Neural cell (in vitro differentiated cells): ENCODE data around the gene TMEM61. TPM values are rescaled to one million over a fixed set of nuclear protein-coding genes. Genes with fewer than 3 reads are reported as not detected.

Experiments used
- H2AFZ ChIP-seq: fragments of 200-600, 300-800 bp; sonication (generic), shearing (Covaris generic); 2 replicates; pipeline ENCODE4 v1.6.0; 2014; ENCODE audit warnings: low read depth, mild to moderate bottlenecking, antibody characterized with exemption, low read length, moderate library complexity
- H3F3A ChIP-seq: fragments of 200-600 bp; shearing (Covaris generic); 2 replicates; pipeline ENCODE4 v1.6.1; 2016; ENCODE audit warnings: mild to moderate bottlenecking, moderate library complexity, mixed read lengths, antibody characterized with exemption, low read length; ENCODE audit not compliant: insufficient read depth, poor library complexity, severe bottlenecking
- H3K27ac ChIP-seq: fragments of 200-600, 300-800 bp; sonication (generic), shearing (Covaris generic); 2 replicates; pipeline ENCODE4 v1.5.1; 2014; ENCODE audit warnings: mild to moderate bottlenecking, low read length, moderate library complexity
- H3K27me3 ChIP-seq: fragments of 300-800, 200-600 bp; sonication (generic), shearing (Covaris generic); 2 replicates; pipeline ENCODE4 v1.6.0; 2014; ENCODE audit warnings: mild to moderate bottlenecking, low read depth, low read length, moderate library complexity; ENCODE audit not compliant: insufficient read depth
- H3K36me3 ChIP-seq: fragments of 300-800, 200-600 bp; sonication (generic), shearing (Covaris generic); 2 replicates; pipeline ENCODE4 v1.5.1; 2014; ENCODE audit warnings: mild to moderate bottlenecking, antibody characterized with exemption, low read length, moderate library complexity; ENCODE audit not compliant: insufficient read depth
- H3K4me2 ChIP-seq: fragments of 300-800, 200-600 bp; sonication (generic), shearing (Covaris generic); 2 replicates; pipeline ENCODE4 v1.6.0; 2014; ENCODE audit warnings: mild to moderate bottlenecking, low read length
- H3K4me3 ChIP-seq: fragments of 300-800, 200-600 bp; sonication (generic), shearing (Covaris generic); 2 replicates; pipeline ENCODE4 v1.5.1; 2014; ENCODE audit warnings: mild to moderate bottlenecking, low read length, moderate library complexity
- H3K79me2 ChIP-seq: fragments of 200-600 bp; shearing (Covaris generic); replicated peaks from 2 replicates; pipeline ENCODE4 v1.6.0; 2014; ENCODE audit warnings: mild to moderate bottlenecking, low read length, moderate library complexity; ENCODE audit not compliant: insufficient read depth
- H3K9ac ChIP-seq: fragments of 300-800, 200-600 bp; sonication (generic), shearing (Covaris generic); 2 replicates; pipeline ENCODE4 v1.6.1; 2016; ENCODE audit warnings: mild to moderate bottlenecking, low read length, mixed read lengths
- H3K9me2 ChIP-seq: fragments of 200-600 bp; shearing (Covaris generic); 2 replicates; pipeline ENCODE4 v1.6.1; 2016; ENCODE audit warnings: mild to moderate bottlenecking, low read length, mixed read lengths; ENCODE audit not compliant: insufficient read depth
- H3K9me3 ChIP-seq: fragments of 200-600, 300-800 bp; sonication (generic), shearing (Covaris generic); 2 replicates; pipeline ENCODE4 v1.6.1; 2016; ENCODE audit warnings: mild to moderate bottlenecking, mixed run types, low read length, moderate library complexity, mixed read lengths
- H4K20me1 ChIP-seq: fragments of 200-600 bp; shearing (Covaris generic); 2 replicates; pipeline ENCODE4 v1.6.1; 2016; ENCODE audit warnings: mild to moderate bottlenecking, mixed run types; ENCODE audit not compliant: insufficient read depth
- CTCF ChIP-seq: fragments of 450-650 bp; IDR thresholded peaks from 2 replicates; pipeline ENCODE4 v1.5.1; 2014; ENCODE audit warnings: antibody characterized with exemption, mild to moderate bottlenecking, moderate library complexity; ENCODE audit not compliant: poor library complexity, severe bottlenecking
- EP300 ChIP-seq: fragments of 450-650 bp; conservative IDR thresholded peaks from 2 replicates; pipeline ENCODE4 v1.6.1; 2014; ENCODE audit warnings: antibody characterized with exemption, mild to moderate bottlenecking, moderate library complexity; ENCODE audit not compliant: poor library complexity, severe bottlenecking
- EZH2 ChIP-seq: fragments of 200-600, 300-800 bp; shearing (Covaris generic), sonication (generic); IDR thresholded peaks from 2 replicates; pipeline ENCODE4 v1.6.1; 2014; ENCODE audit warnings: antibody characterized with exemption, low read length, borderline replicate concordance, mild to moderate bottlenecking; ENCODE audit not compliant: insufficient read depth, poor library complexity, severe bottlenecking
- MXI1 ChIP-seq: fragments of 450-650 bp; conservative IDR thresholded peaks from 2 replicates; pipeline ENCODE4 v1.6.1; 2014; ENCODE audit warnings: antibody characterized with exemption, mild to moderate bottlenecking; ENCODE audit not compliant: poor library complexity, severe bottlenecking
- POLR2AphosphoS5 ChIP-seq: IDR thresholded peaks from 2 replicates; pipeline ENCODE4 v1.6.1; 2012
- RAD21 ChIP-seq: fragments of 450-650 bp; conservative IDR thresholded peaks from 2 replicates; pipeline ENCODE4 v1.6.1; 2014; ENCODE audit warnings: antibody characterized with exemption, mild to moderate bottlenecking, moderate library complexity
- REST ChIP-seq: IDR thresholded peaks from 2 replicates; pipeline ENCODE4 v1.6.1; 2012; ENCODE audit warnings: borderline replicate concordance
- SMC3 ChIP-seq: fragments of 450-650 bp; conservative IDR thresholded peaks from 2 replicates; pipeline ENCODE4 v1.6.1; 2014; ENCODE audit warnings: antibody characterized with exemption, mild to moderate bottlenecking, moderate library complexity; ENCODE audit not compliant: poor library complexity
- TAF1 ChIP-seq: IDR thresholded peaks from 2 replicates; pipeline ENCODE4 v1.6.1; 2012; ENCODE audit warnings: low read depth
- polyA plus RNA-seq: library from polyadenylated mRNA; depleted of rRNA; stranded (reverse); fragments of >200 nt; gene quantifications from 2 replicates; pipeline ENCODE4 v1.2.3, GENCODE V29; 2014

TMEM61 gene
- polyA plus RNA-seq, 1 donor from 2014 or later: not detected

- no peak overlapping the region for H3K9ac ChIP-seq
- no peaks in the 10 kb centered on the region for H3K27me3 ChIP-seq
- no peaks in the 10 kb centered on the region for H3K79me2 ChIP-seq
- H3K4me3 ChIP-seq: no peak overlapping the region
- H3K9me3 ChIP-seq: no peaks in the 10 kb centered on the region
- H3K4me2 ChIP-seq: no peak overlapping the region
- H2AFZ ChIP-seq: no peak overlapping the region
- H3F3A ChIP-seq: no peaks in the 10 kb centered on the region
- no peak overlapping the region for H3K27ac ChIP-seq
- no peaks in the 10 kb centered on the region for H3K9me2 ChIP-seq
- H4K20me1 ChIP-seq: no peaks in the 10 kb centered on the region
- H3K36me3 ChIP-seq: no peaks in the 10 kb centered on the region
- TF ChIP-seq SMC3 (no peak), REST (no peak), POLR2AphosphoS5 (no peak), RAD21 (no peak), CTCF (no peak), MXI1 (no peak), EZH2 (no peak), EP300 (no peak), TAF1 (no peak)
These were observed 9.8 kb downstream of the TMEM61 start for GRCh38 chr1:54989968-54990810.

GRCh38 chr1:54990916-54991315 is 10.5 kb downstream of the TMEM61 start:
- Histone ChIP-seq H3K4me3 (no peak overlapping the region), H2AFZ (no peak overlapping the region), H3K9me3 (no peaks in the 10 kb centered on the region), H3K27ac (no peak overlapping the region), H3K9me2 (no peaks in the 10 kb centered on the region), H3K36me3 (no peaks in the 10 kb centered on the region), H4K20me1 (no peaks in the 10 kb centered on the region), H3K27me3 (peaks cover 2% of the 10 kb centered on the region), H3F3A (no peaks in the 10 kb centered on the region), H3K9ac (no peak overlapping the region), H3K79me2 (no peaks in the 10 kb centered on the region), H3K4me2 (no peak overlapping the region)
- no peak for TF ChIP-seq CTCF
- no peak for TF ChIP-seq TAF1
- TF ChIP-seq MXI1: no peak
- no peak for TF ChIP-seq RAD21
- no peak for TF ChIP-seq SMC3
- TF ChIP-seq EP300: no peak
- no peak for TF ChIP-seq REST
- TF ChIP-seq POLR2AphosphoS5: no peak
- TF ChIP-seq EZH2: no peak
